Measurements from ENCODE around the gene DAPK3.
"Not testable (repeated sequence)": the region's sequence is repeated elsewhere in the genome, so short reads cannot be mapped to it uniquely, and the experiment has no call there.

Gene DAPK3

GRCh38 chr19:3977242-3978143 lies 6.6 kb upstream of the DAPK3 start:
- DNase-seq: no peak

GRCh38 chr19:3976495-3977241 lies 5.8 kb upstream of the DAPK3 start:
- DNase-seq: no peak

GRCh38 chr19:3975637-3976087 lies 4.8 kb upstream of the DAPK3 start:
- no peak for DNase-seq

- no peak for DNase-seq
These were observed 4.2 kb upstream of the DAPK3 start for GRCh38 chr19:3975144-3975543.

- DNase-seq: no peak
These were observed 539 bp downstream of the DAPK3 start for GRCh38 chr19:3970313-3970807.

GRCh38 chr19:3969435-3970312 lies 1.2 kb downstream of the DAPK3 start:
- DNase-seq: no peak

GRCh38 chr19:3968556-3969434 lies 2.1 kb downstream of the DAPK3 start:
- DNase-seq: no peak

GRCh38 chr19:3967983-3968382 lies 2.9 kb downstream of the DAPK3 start:
- not testable (repeated sequence) for DNase-seq

GRCh38 chr19:3966051-3967017 lies 4.6 kb downstream of the DAPK3 start:
- DNase-seq: no peak

GRCh38 chr19:3964256-3965194 lies 6.4 kb downstream of the DAPK3 start:
- DNase-seq: no peak

GRCh38 chr19:3963458-3964255 lies 7.2 kb downstream of the DAPK3 start:
- no peak for DNase-seq

GRCh38 chr19:3961007-3961406 lies 9.9 kb downstream of the DAPK3 start:
- DNase-seq: no peak

- DNase-seq: no peak
These were observed 11.2 kb downstream of the DAPK3 start for GRCh38 chr19:3959766-3960131.

GRCh38 chr19:3958836-3959765 lies 11.8 kb downstream of the DAPK3 start:
- DNase-seq: no peak

- DNase-seq: no peak
These were observed 15.2 kb downstream of the DAPK3 start for GRCh38 chr19:3955688-3956087.

GRCh38 chr19:3955276-3955675 lies 15.6 kb downstream of the DAPK3 start:
- not testable (repeated sequence) for DNase-seq

GRCh38 chr19:3954107-3954506 lies 16.8 kb downstream of the DAPK3 start:
- no peak for DNase-seq
